Naive thymus-derived CD4-positive, alpha-beta T cell (primary cell): ENCODE measurements around the gene DDX10. TPM values are rescaled to one million over a fixed set of nuclear protein-coding genes. Genes with fewer than 3 reads are reported as not detected.
"Not testable (repeated sequence)": the region's sequence is repeated elsewhere in the genome, so short reads cannot be mapped to it uniquely, and the experiment has no call there.

Experiments used
- ATAC-seq: fragments of 150-1000 bp; cut with Tn5 transposase; 2 replicates; pipeline ENCODE4 v1.10.0; 2021; ENCODE audit warnings: mild to moderate bottlenecking, moderate library complexity
- CTCF ChIA-PET: fragments of 350-600 bp; sonication (Branson Sonifier 250); formaldehyde crosslinking; loops from one replicate; lab custom pipeline; 2021; ENCODE audit warnings: antibody characterized with exemption; lab: Charles Lee
- POLR2A ChIA-PET: fragments of 350-600 bp; sonication (Branson Sonifier 250); formaldehyde crosslinking; loops from one replicate; lab custom pipeline; 2021; ENCODE audit warnings: antibody characterized with exemption, inconsistent platforms; lab: Charles Lee
- DNase-seq, 9 donors: peaks; one replicate each; pipeline versions ENCODE4 v3.0.0 to v3.0.0-alpha.2; 2020 to 2022; ENCODE audit warnings: mixed read lengths in 1 of 9
- H3K27ac ChIP-seq: one replicate; pipeline ENCODE4 v1.7.0; 2013; ENCODE audit warnings: mild to moderate bottlenecking, low read depth, low read length, moderate library complexity
- H3K27me3 ChIP-seq, 2 donors: one replicate each; pipeline ENCODE4 v1.7.0; 2013; ENCODE audit warnings: low read length in 2 of 2, mild to moderate bottlenecking in 2 of 2, moderate library complexity in 2 of 2; ENCODE audit not compliant: control insufficient read depth in 2 of 2, insufficient read depth in 2 of 2
- H3K36me3 ChIP-seq, 3 experiments: 1 replicate in 2 of 3; 2 replicates in 1 of 3; pipeline ENCODE4 v1.7.0; 2013; ENCODE audit warnings: low read length in 3 of 3, mild to moderate bottlenecking in 3 of 3, moderate library complexity in 1 of 3; ENCODE audit not compliant: insufficient read depth in 3 of 3, control insufficient read depth in 2 of 3
- H3K4me1 ChIP-seq, 2 donors: one replicate each; pipeline ENCODE4 v1.7.0; 2013; ENCODE audit warnings: low read length in 2 of 2, mild to moderate bottlenecking in 2 of 2, moderate library complexity in 1 of 2; ENCODE audit not compliant: control insufficient read depth in 2 of 2, insufficient read depth in 2 of 2
- H3K4me3 ChIP-seq: 2 replicates; pipeline ENCODE4 v1.7.0; 2013; ENCODE audit warnings: mild to moderate bottlenecking, low read length
- H3K9me3 ChIP-seq, 3 experiments: 1 replicate in 2 of 3; 2 replicates in 1 of 3; pipeline ENCODE4 v1.7.0; 2013; ENCODE audit warnings: low read length in 3 of 3; ENCODE audit not compliant: control insufficient read depth in 2 of 3
- H3K27ac Mint-ChIP-seq, 9 donors: one replicate each; pipeline ENCODE4 v1.8.0; 2020 to 2022; ENCODE audit warnings: mixed read lengths in 9 of 9, mild to moderate bottlenecking in 8 of 9, moderate library complexity in 5 of 9, inconsistent platforms in 2 of 9
- H3K27me3 Mint-ChIP-seq, 5 donors: one replicate each; pipeline ENCODE4 v1.8.0; 2021 to 2022; ENCODE audit warnings: mixed read lengths in 5 of 5, mild to moderate bottlenecking in 1 of 5
- H3K36me3 Mint-ChIP-seq, 5 donors: one replicate each; pipeline ENCODE4 v1.8.0; 2020 to 2022; ENCODE audit warnings: mixed read lengths in 5 of 5, mild to moderate bottlenecking in 3 of 5, inconsistent platforms in 1 of 5
- H3K4me1 Mint-ChIP-seq, 7 donors: one replicate each; pipeline ENCODE4 v1.8.0; 2020 to 2022; ENCODE audit warnings: mixed read lengths in 7 of 7, mild to moderate bottlenecking in 3 of 7, inconsistent platforms in 1 of 7
- H3K4me3 Mint-ChIP-seq, 10 donors: one replicate each; pipeline ENCODE4 v1.8.0; 2020 to 2022; ENCODE audit warnings: mild to moderate bottlenecking in 10 of 10, mixed read lengths in 10 of 10, moderate library complexity in 6 of 10, inconsistent platforms in 2 of 10
- H3K9me3 Mint-ChIP-seq, 11 donors: one replicate each; pipeline ENCODE4 v1.8.0; 2020 to 2022; ENCODE audit warnings: mixed read lengths in 11 of 11, mild to moderate bottlenecking in 4 of 11, inconsistent platforms in 1 of 11, moderate library complexity in 1 of 11
- intact Hi-C, 2 donors: fragments of 100-400 bp; cut with micrococcal nuclease; formaldehyde crosslinking; loops; one replicate each; pipeline ENCODE4 v1.15.1; 2023
- polyA plus RNA-seq, 2 donors: library from polyadenylated mRNA; unstranded; fragments of 300-500 nt; fragmentation: Illumina TruSeq; gene quantifications; one replicate each; pipeline ENCODE4 v1.2.3, GENCODE V29; 2021
- total RNA-seq, 6 experiments: library from RNA in 5 of 6; stranded (reverse) in 5 of 6; gene quantifications; 1 replicate in 5 of 6; 2 replicates in 1 of 6; pipeline ENCODE4 v1.2.3 and lab custom pipeline; 2021 to 2026

Gene DDX10
- total and polyA plus RNA-seq, 7 experiments from 2014 or later, result 14.8 to 34.6 (median 22.4) TPM

DNA sequence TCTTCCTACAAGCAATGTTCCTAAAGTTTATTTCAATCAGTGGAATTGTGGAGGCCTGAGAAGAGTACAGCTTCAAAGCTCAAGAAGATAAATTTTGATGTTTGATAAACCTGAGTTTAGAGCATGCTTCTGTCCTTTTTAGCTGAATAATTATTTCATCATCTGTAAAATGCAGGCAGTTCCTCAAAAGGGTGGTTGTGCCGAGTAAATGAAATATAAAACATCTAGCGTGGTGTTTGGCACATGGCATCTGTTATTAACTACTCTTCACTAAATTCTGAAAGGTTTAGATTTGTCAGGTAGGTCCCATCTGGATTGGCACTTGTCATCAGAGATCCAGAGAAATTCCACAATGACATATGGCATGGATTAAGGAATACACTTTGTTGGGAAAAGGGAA lies 155.1 kb downstream of the DDX10 start:
- intact Hi-C loops, result no loop called here
- H3K27me3 ChIP-seq, result no peaks in the 10 kb centered on the region
- H3K9me3 ChIP-seq, result no peaks in the 10 kb centered on the region
- DNase-seq, result no peak
- no peak overlapping the region for H3K4me3 ChIP-seq
- ChIA-PET CTCF (no interaction called here), POLR2A (no interaction called here)
- ATAC-seq, result no peak
- Mint-ChIP-seq H3K4me1 (peaks cover 0 to 10% (median 4%) of the 10 kb centered on the region in 7 donors), H3K27me3 (no peaks in the 10 kb centered on the region), H3K9me3 (peaks cover 0 to 2% (median 0%) of the 10 kb centered on the region in 11 donors), H3K27ac (no peak overlapping the region), H3K36me3 (peaks cover 6 to 49% (median 8%) of the 10 kb centered on the region in 5 donors), H3K4me3 (no peak overlapping the region)
- H3K27ac ChIP-seq, result no peak overlapping the region
- H3K4me1 ChIP-seq, result no peaks in the 10 kb centered on the region
- H3K36me3 ChIP-seq, result no peaks in the 10 kb centered on the region

DNA sequence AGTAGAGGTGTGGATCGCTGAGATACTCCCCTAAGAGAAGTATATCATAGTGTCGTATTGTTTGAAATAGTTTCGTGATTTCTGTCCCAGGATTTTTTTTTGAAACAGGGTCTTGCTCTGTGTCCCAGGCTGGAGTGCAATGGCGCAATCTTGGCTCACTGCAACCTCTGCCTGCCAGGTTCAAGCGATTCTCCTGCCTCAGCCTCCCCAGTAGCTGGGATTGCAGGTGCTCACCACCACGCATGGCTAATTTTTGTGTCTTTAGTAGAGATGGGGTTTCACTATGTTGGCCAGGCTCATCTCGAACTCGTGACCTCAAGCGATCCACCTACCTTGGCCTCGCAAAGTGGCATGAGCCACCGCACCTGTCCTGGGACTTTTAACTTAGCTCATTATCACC lies 159.1 kb downstream of the DDX10 start:
- POLR2A ChIA-PET, result not testable (repeated sequence)

DNA sequence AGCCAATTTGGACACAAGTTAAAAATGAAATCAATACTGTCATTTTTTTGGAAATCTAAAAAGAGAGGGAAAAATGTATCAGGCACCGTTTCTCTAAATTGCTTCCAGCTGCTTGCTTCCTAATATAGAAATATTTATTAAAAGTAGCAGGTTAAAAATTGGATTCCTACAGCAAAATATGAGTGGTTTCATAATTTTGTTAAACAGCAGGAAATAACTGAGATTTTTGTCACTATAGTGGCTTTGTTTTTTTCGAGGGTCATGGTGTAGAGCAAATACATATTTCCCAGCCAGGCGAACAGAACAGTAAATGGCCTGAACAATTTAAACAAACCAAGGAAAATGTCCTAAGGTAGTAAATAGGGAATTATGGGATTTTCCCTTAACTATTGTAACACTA lies 159.7 kb downstream of the DDX10 start:
- ATAC-seq (no peak), DNase-seq (no peak)
- H3K36me3 ChIP-seq, result no peaks in the 10 kb centered on the region
- H3K4me3 ChIP-seq, result no peak overlapping the region
- intact Hi-C loops, result no loop called here
- H3K9me3 Mint-ChIP-seq, result peaks cover 0 to 8% (median 0%) of the 10 kb centered on the region in 11 donors
- no peak overlapping the region for H3K27ac Mint-ChIP-seq
- H3K4me1 ChIP-seq, result no peaks in the 10 kb centered on the region
- ChIA-PET POLR2A (no interaction called here), CTCF (no interaction called here)
- H3K27me3 Mint-ChIP-seq, result no peaks in the 10 kb centered on the region
- H3K4me1 Mint-ChIP-seq, result peaks cover 0 to 12% (median 3%) of the 10 kb centered on the region in 7 donors
- no peaks in the 10 kb centered on the region for H3K9me3 ChIP-seq
- H3K36me3 Mint-ChIP-seq, result peaks cover 2 to 45% (median 14%) of the 10 kb centered on the region in 5 donors
- H3K27me3 ChIP-seq, result no peaks in the 10 kb centered on the region
- H3K4me3 Mint-ChIP-seq, result no peak overlapping the region
- H3K27ac ChIP-seq, result no peak overlapping the region

More for the DNA sequence above, 159.1 kb downstream of the DDX10 start:
- H3K9me3 Mint-ChIP-seq, H3K27ac ChIP-seq, DNase-seq, H3K9me3 ChIP-seq, H3K27ac Mint-ChIP-seq, H3K4me3 ChIP-seq, H3K4me1 ChIP-seq, ATAC-seq, intact Hi-C loops, H3K27me3 Mint-ChIP-seq, H3K27me3 ChIP-seq, H3K36me3 ChIP-seq, H3K4me3 Mint-ChIP-seq, CTCF ChIA-PET: not testable (repeated sequence)
- peaks cover 0 to 10% (median 0%) of the 10 kb centered on the region in 7 donors for H3K4me1 Mint-ChIP-seq
- H3K36me3 Mint-ChIP-seq, result peaks cover 0 to 42% (median 12%) of the 10 kb centered on the region in 5 donors

DNA sequence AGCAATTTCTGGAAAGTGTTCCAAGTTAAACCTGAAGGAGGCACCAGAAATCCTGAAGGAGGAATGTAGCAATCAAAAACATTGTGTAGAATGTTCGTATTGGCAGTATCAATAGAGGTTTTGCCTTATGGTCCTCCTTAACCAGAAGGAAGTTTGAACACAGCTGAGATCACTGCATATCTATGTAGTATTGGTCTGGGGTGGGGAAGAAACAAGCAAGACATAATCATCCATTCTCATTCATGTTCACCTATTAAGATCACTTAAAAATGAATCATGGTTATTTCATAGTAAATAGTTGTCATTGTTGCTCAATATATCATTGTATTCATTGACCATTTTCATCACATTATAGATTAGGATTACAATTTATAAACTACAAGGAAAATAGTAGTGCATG lies 160.5 kb downstream of the DDX10 start:
- Mint-ChIP-seq H3K27me3 (no peaks in the 10 kb centered on the region), H3K4me3 (no peak overlapping the region), H3K36me3 (peaks cover 5 to 50% (median 14%) of the 10 kb centered on the region in 5 donors), H3K9me3 (peaks cover 0 to 13% (median 0%) of the 10 kb centered on the region in 11 donors), H3K27ac (no peak overlapping the region), H3K4me1 (peaks cover under 1 to 17% (median 7%) of the 10 kb centered on the region in 7 donors)
- DNase-seq (no peak), ATAC-seq (no peak)
- no peak overlapping the region for H3K27ac ChIP-seq
- no peaks in the 10 kb centered on the region for H3K9me3 ChIP-seq
- no peak overlapping the region for H3K4me3 ChIP-seq
- no peaks in the 10 kb centered on the region for H3K27me3 ChIP-seq
- H3K4me1 ChIP-seq, result no peaks in the 10 kb centered on the region
- no peaks in the 10 kb centered on the region for H3K36me3 ChIP-seq
- ChIA-PET POLR2A (no interaction called here), CTCF (no interaction called here)
- intact Hi-C loops, result no loop called here

DNA sequence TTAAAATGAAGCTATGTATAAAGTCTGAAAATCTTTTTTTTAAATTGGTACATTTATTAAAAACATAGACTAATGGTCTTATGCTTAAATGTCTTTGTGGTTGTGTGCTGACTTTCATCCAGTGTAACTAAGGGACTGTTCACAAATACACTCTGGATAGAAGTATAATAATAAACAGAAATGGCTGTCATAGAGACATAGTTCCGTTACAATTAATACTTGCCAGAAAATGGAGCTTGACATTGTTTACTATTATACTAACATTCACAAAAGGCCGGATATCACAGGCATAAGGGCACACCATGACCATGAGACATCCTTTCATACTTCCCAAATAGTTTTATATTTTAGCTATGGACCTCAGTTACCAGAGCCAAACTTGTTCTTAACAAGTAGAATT lies 161.3 kb downstream of the DDX10 start:
- no peaks in the 10 kb centered on the region for H3K27me3 Mint-ChIP-seq
- intact Hi-C loops, result no loop called here

DNA sequence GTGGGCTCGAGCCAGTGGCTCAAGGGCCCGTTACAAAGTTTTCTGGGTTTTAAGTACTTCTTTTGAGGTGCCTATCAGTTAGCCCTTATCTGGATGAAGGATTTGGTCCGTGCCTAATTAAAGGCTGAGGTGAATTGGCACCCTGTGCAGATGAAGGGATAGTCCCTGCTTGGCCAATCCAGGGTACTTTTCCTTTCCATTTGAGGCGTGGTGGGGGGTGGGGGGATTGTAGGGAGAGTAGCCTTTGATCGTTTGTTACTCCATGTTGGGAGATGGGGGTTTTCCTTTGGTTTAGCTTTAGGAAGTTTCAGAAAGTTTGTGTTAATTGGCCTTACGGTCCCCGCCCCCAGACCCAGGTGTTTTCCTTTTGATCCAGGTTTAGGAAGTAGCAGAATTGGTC lies 170.8 kb downstream of the DDX10 start:
- no peaks in the 10 kb centered on the region for H3K4me1 ChIP-seq
- no peak overlapping the region for H3K4me3 ChIP-seq
- H3K4me3 Mint-ChIP-seq, result no peak overlapping the region
- ChIA-PET CTCF (no interaction called here), POLR2A (no interaction called here)
- H3K36me3 Mint-ChIP-seq, result peaks cover 6 to 31% (median 28%) of the 10 kb centered on the region in 5 donors
- H3K27me3 Mint-ChIP-seq, result no peaks in the 10 kb centered on the region
- no peaks in the 10 kb centered on the region for H3K36me3 ChIP-seq
- H3K27ac Mint-ChIP-seq, result no peak overlapping the region
- ATAC-seq (no peak), DNase-seq (no peak)
- no peak overlapping the region for H3K27ac ChIP-seq
- intact Hi-C loops, result no loop called here
- no peaks in the 10 kb centered on the region for H3K9me3 Mint-ChIP-seq
- no peaks in the 10 kb centered on the region for H3K27me3 ChIP-seq
- no peaks in the 10 kb centered on the region for H3K9me3 ChIP-seq
- peaks cover 3 to 27% (median 16%) of the 10 kb centered on the region in 7 donors for H3K4me1 Mint-ChIP-seq

More for the DNA sequence above, 161.3 kb downstream of the DDX10 start:
- Histone ChIP-seq H3K27me3 (no peaks in the 10 kb centered on the region), H3K9me3 (no peaks in the 10 kb centered on the region), H3K4me1 (no peaks in the 10 kb centered on the region), H3K4me3 (no peak overlapping the region), H3K36me3 (no peaks in the 10 kb centered on the region), H3K27ac (no peak overlapping the region)
- no peak for ATAC-seq
- H3K4me1 Mint-ChIP-seq, result peaks cover 0 to 17% (median 7%) of the 10 kb centered on the region in 7 donors
- POLR2A ChIA-PET, result no interaction called here
- no peak overlapping the region for H3K27ac Mint-ChIP-seq
- CTCF ChIA-PET, result interaction anchor here (0.6 kb wide), 1 partner anchor 11 kb away, joined by 3 read pairs; no protein-coding TSS in a partner anchor
- peaks cover 5 to 53% (median 14%) of the 10 kb centered on the region in 5 donors for H3K36me3 Mint-ChIP-seq
- no peak overlapping the region for H3K4me3 Mint-ChIP-seq
- H3K9me3 Mint-ChIP-seq, result peaks cover 0 to 13% (median 0%) of the 10 kb centered on the region in 11 donors
- no peak for DNase-seq

DNA sequence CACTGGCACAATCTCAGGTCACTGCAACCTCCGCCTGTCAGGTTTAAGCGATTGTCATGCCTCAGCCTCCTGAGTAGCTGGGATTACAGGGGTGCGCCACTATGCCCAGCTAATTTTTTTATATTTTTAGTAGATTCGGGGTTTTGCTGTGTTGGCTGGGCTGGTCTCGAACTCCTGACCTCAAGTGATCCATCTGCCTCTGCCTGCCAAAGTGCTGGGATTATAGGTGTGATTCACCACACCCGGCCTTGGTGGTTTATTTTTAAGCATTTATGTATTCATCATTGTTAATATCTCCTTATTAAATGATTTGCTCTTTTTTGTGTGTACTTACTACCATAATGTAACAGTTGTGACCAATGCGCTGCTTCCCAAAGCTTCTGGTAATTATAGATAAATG lies 171.7 kb downstream of the DDX10 start:
- Histone ChIP-seq H3K27me3 (no peaks in the 10 kb centered on the region), H3K4me3 (no peak overlapping the region), H3K27ac (no peak overlapping the region), H3K9me3 (no peaks in the 10 kb centered on the region), H3K36me3 (no peaks in the 10 kb centered on the region), H3K4me1 (no peaks in the 10 kb centered on the region)
- no peaks in the 10 kb centered on the region for H3K9me3 Mint-ChIP-seq
- ChIA-PET POLR2A (no interaction called here), CTCF (no interaction called here)
- peaks cover 7 to 38% (median 35%) of the 10 kb centered on the region in 5 donors for H3K36me3 Mint-ChIP-seq
- no peaks in the 10 kb centered on the region for H3K27me3 Mint-ChIP-seq
- H3K4me3 Mint-ChIP-seq, result no peak overlapping the region
- H3K27ac Mint-ChIP-seq, result no peak overlapping the region
- intact Hi-C loops, result no loop called here
- DNase-seq, result no peak
- no peak for ATAC-seq
- H3K4me1 Mint-ChIP-seq, result peaks cover 3 to 32% (median 19%) of the 10 kb centered on the region in 7 donors
